K562 (cell line): ENCODE results near the gene CPT1A. TPM values are rescaled to one million over a fixed set of nuclear protein-coding genes. Genes with fewer than 3 reads are reported as not detected.
A peak's percentile ranks its signal among the peaks of the same experiment; 100 is the strongest.

ENCODE experiments used
- FUS ChIP-seq: fragments of 200-400 bp; formaldehyde crosslinking; optimal IDR thresholded peaks from 2 replicates; pipeline ENCODE3; 2017; ENCODE audit warnings: low read depth, low read length
- HNRNPK ChIP-seq: fragments of 200-400 bp; formaldehyde crosslinking; IDR thresholded peaks from one replicate; pipeline ENCODE4 v1.6.1; 2018; ENCODE audit warnings: mild to moderate bottlenecking, low read depth, low read length; ENCODE audit not compliant: poor library complexity, severe bottlenecking
- MED1 ChIP-seq: sonication (generic); formaldehyde crosslinking; IDR thresholded peaks from 2 replicates; pipeline ENCODE4 v1.8.1; 2023; ENCODE audit warnings: missing genetic modification reagents, borderline replicate concordance
- MEIS2 ChIP-seq: fragments of 450-650 bp; IDR thresholded peaks from 2 replicates; pipeline ENCODE4 v1.6.1; 2014; ENCODE audit warnings: mild to moderate bottlenecking; ENCODE audit not compliant: partially characterized antibody
- RCOR1 ChIP-seq, 2 experiments: IDR thresholded peaks; 2 replicates each; pipeline ENCODE4 v1.6.1; 2012; ENCODE audit warnings: low read depth in 2 of 2, low read length in 2 of 2, borderline replicate concordance in 1 of 2, improper control_type of control experiment in 1 of 2
- RFX7 ChIP-seq: fragments of 250-450 bp; sonication (Bioruptor Pico); IDR thresholded peaks from 2 replicates; pipeline ENCODE4 v1.5.1; 2021; ENCODE audit warnings: mild to moderate bottlenecking
- ZC3H4 ChIP-seq: sonication (generic); formaldehyde crosslinking; IDR thresholded peaks from 2 replicates; pipeline ENCODE4 v1.9.0; 2021; ENCODE audit warnings: missing genetic modification reagents, borderline replicate concordance
- ZNF696 ChIP-seq: fragments of 250-450 bp; sonication (Bioruptor Pico); conservative IDR thresholded peaks from 2 replicates; pipeline ENCODE4 v1.4.0; 2020; ENCODE audit warnings: mild to moderate bottlenecking, moderate library complexity
- polyA plus RNA-seq, 8 experiments: library from polyadenylated mRNA; depleted of rRNA in 4 of 8; stranded (reverse) in 5 of 8; unstranded in 3 of 8; fragments of >200 nt; fragmentation: Nextera tagmentation in 2 of 8; fragmentation: Illumina TruSeq in 1 of 8; extraction: Ambion mirVana in 2 of 8; extraction: Trizol in 1 of 8; gene quantifications; 2 replicates each; pipeline versions ENCODE4 v1.2.1 to v1.2.3, GENCODE V29; 2011 to 2014; ENCODE audit warnings: inconsistent platforms in 1 of 8, missing spikeins in 1 of 8
- total RNA-seq, 7 experiments: library from RNA; depleted of rRNA in 6 of 7; stranded (reverse); fragments of >200 nt in 6 of 7; fragmentation: Illumina TruSeq in 2 of 7; extraction: Trizol in 2 of 7; gene quantifications; 2 replicates each; pipeline versions ENCODE4 v1.2.1 to v1.2.3, GENCODE V29; 2011 to 2021; ENCODE audit warnings: low replicate concordance in 1 of 7
- TF ChIP-seq, protein P1 (sequence below): fragments of 250-450 bp; sonication (Bioruptor Pico); IDR thresholded peaks from 2 replicates; pipeline ENCODE4 v1.4.0; 2020; ENCODE audit warnings: borderline replicate concordance
- TF ChIP-seq, protein P2 (sequence below): sonication (generic); formaldehyde crosslinking; IDR thresholded peaks from 2 replicates; pipeline ENCODE4 v1.8.0; 2022; ENCODE audit warnings: mild to moderate bottlenecking, missing genetic modification reagents
- TF ChIP-seq, protein P3 (sequence below): sonication (generic); formaldehyde crosslinking; IDR thresholded peaks from 2 replicates; pipeline ENCODE4 v1.5.0; 2020; ENCODE audit warnings: missing genetic modification reagents
- TF ChIP-seq, protein P4 (sequence below): fragments of 450-650 bp; IDR thresholded peaks from 2 replicates; pipeline ENCODE4 v1.6.1; 2016; ENCODE audit warnings: mild to moderate bottlenecking, moderate library complexity
- TF ChIP-seq, protein P5 (sequence below): sonication (generic); formaldehyde crosslinking; IDR thresholded peaks from 2 replicates; pipeline ENCODE4 v1.9.0; 2022; ENCODE audit warnings: mild to moderate bottlenecking, missing genetic modification reagents

CPT1A gene
- total and polyA plus RNA-seq, 9 of the 15 experiments (the other 6 are each of a cell fraction or from before 2014, with no cell fraction given), result 2.6 to 29.1 (median 12.3) TPM

DNA sequence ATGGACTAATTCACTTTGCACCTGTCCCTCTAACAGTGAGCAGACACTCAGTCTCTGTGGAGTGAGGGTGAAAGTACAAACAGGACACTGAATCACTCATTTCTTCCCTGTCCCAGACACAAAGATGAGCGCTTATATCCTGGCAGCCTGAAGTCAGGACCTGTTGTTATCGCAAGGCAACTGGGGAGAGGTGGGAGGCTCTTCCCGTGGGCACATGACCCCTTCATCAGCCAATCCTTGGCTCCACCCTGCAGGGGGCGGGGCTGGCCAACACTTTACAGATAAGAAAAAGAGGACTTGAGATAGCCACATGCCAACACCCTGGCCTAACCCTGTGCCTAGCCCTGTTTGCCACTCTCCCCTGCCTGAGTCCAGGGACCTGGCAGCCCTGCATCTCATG is 60.9 kb downstream of the CPT1A start (continued):
- TF ChIP-seq, protein P1, sequence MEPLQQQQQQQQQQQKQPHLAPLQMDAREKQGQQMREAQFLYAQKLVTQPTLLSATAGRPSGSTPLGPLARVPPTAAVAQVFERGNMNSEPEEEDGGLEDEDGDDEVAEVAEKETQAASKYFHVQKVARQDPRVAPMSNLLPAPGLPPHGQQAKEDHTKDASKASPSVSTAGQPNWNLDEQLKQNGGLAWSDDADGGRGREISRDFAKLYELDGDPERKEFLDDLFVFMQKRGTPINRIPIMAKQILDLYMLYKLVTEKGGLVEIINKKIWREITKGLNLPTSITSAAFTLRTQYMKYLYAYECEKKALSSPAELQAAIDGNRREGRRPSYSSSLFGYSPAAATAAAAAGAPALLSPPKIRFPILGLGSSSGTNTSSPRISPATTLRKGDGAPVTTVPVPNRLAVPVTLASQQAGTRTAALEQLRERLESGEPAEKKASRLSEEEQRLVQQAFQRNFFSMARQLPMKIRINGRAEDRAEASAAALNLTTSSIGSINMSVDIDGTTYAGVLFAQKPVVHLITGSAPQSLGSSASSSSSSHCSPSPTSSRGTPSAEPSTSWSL, result no peak
- TF ChIP-seq HNRNPK (no peak), ZC3H4 (CRISPR knock-in tag) (no peak), RCOR1 (IDR thresholded peaks at IDR 0.05; ENCODE audit: borderline replicate concordance in 1 of 2, low read depth in 2 of 2, low read length in 2 of 2) (peak in 1 of 2 experiments; percentile 53; a peak in 2 of 4 replicates), RFX7 (CRISPR knock-in tag) (no peak), ZNF696 (no peak), MEIS2 (no peak), MED1 (CRISPR knock-in tag) (no peak), FUS (no peak)
- TF ChIP-seq, protein P2, sequence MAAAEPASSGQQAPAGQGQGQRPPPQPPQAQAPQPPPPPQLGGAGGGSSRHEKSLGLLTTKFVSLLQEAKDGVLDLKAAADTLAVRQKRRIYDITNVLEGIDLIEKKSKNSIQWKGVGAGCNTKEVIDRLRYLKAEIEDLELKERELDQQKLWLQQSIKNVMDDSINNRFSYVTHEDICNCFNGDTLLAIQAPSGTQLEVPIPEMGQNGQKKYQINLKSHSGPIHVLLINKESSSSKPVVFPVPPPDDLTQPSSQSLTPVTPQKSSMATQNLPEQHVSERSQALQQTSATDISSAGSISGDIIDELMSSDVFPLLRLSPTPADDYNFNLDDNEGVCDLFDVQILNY (CRISPR knock-in tag), result no peak
- TF ChIP-seq, protein P3, sequence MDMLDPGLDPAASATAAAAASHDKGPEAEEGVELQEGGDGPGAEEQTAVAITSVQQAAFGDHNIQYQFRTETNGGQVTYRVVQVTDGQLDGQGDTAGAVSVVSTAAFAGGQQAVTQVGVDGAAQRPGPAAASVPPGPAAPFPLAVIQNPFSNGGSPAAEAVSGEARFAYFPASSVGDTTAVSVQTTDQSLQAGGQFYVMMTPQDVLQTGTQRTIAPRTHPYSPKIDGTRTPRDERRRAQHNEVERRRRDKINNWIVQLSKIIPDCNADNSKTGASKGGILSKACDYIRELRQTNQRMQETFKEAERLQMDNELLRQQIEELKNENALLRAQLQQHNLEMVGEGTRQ (CRISPR knock-in tag), result peak; percentile 95
- TF ChIP-seq, protein P4, sequence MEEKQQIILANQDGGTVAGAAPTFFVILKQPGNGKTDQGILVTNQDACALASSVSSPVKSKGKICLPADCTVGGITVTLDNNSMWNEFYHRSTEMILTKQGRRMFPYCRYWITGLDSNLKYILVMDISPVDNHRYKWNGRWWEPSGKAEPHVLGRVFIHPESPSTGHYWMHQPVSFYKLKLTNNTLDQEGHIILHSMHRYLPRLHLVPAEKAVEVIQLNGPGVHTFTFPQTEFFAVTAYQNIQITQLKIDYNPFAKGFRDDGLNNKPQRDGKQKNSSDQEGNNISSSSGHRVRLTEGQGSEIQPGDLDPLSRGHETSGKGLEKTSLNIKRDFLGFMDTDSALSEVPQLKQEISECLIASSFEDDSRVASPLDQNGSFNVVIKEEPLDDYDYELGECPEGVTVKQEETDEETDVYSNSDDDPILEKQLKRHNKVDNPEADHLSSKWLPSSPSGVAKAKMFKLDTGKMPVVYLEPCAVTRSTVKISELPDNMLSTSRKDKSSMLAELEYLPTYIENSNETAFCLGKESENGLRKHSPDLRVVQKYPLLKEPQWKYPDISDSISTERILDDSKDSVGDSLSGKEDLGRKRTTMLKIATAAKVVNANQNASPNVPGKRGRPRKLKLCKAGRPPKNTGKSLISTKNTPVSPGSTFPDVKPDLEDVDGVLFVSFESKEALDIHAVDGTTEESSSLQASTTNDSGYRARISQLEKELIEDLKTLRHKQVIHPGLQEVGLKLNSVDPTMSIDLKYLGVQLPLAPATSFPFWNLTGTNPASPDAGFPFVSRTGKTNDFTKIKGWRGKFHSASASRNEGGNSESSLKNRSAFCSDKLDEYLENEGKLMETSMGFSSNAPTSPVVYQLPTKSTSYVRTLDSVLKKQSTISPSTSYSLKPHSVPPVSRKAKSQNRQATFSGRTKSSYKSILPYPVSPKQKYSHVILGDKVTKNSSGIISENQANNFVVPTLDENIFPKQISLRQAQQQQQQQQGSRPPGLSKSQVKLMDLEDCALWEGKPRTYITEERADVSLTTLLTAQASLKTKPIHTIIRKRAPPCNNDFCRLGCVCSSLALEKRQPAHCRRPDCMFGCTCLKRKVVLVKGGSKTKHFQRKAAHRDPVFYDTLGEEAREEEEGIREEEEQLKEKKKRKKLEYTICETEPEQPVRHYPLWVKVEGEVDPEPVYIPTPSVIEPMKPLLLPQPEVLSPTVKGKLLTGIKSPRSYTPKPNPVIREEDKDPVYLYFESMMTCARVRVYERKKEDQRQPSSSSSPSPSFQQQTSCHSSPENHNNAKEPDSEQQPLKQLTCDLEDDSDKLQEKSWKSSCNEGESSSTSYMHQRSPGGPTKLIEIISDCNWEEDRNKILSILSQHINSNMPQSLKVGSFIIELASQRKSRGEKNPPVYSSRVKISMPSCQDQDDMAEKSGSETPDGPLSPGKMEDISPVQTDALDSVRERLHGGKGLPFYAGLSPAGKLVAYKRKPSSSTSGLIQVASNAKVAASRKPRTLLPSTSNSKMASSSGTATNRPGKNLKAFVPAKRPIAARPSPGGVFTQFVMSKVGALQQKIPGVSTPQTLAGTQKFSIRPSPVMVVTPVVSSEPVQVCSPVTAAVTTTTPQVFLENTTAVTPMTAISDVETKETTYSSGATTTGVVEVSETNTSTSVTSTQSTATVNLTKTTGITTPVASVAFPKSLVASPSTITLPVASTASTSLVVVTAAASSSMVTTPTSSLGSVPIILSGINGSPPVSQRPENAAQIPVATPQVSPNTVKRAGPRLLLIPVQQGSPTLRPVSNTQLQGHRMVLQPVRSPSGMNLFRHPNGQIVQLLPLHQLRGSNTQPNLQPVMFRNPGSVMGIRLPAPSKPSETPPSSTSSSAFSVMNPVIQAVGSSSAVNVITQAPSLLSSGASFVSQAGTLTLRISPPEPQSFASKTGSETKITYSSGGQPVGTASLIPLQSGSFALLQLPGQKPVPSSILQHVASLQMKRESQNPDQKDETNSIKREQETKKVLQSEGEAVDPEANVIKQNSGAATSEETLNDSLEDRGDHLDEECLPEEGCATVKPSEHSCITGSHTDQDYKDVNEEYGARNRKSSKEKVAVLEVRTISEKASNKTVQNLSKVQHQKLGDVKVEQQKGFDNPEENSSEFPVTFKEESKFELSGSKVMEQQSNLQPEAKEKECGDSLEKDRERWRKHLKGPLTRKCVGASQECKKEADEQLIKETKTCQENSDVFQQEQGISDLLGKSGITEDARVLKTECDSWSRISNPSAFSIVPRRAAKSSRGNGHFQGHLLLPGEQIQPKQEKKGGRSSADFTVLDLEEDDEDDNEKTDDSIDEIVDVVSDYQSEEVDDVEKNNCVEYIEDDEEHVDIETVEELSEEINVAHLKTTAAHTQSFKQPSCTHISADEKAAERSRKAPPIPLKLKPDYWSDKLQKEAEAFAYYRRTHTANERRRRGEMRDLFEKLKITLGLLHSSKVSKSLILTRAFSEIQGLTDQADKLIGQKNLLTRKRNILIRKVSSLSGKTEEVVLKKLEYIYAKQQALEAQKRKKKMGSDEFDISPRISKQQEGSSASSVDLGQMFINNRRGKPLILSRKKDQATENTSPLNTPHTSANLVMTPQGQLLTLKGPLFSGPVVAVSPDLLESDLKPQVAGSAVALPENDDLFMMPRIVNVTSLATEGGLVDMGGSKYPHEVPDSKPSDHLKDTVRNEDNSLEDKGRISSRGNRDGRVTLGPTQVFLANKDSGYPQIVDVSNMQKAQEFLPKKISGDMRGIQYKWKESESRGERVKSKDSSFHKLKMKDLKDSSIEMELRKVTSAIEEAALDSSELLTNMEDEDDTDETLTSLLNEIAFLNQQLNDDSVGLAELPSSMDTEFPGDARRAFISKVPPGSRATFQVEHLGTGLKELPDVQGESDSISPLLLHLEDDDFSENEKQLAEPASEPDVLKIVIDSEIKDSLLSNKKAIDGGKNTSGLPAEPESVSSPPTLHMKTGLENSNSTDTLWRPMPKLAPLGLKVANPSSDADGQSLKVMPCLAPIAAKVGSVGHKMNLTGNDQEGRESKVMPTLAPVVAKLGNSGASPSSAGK, result peak; percentile 26; the same call in 1 of the 2 replicates
- TF ChIP-seq, protein P5, sequence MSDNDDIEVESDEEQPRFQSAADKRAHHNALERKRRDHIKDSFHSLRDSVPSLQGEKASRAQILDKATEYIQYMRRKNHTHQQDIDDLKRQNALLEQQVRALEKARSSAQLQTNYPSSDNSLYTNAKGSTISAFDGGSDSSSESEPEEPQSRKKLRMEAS, result no peak
